Measurements from ENCODE around the gene MYT1. TPM values are rescaled to one million over a fixed set of nuclear protein-coding genes. Genes with fewer than 3 reads are reported as not detected.

The MYT1 gene
- total RNA-seq, 1 donor from 2014 or later: 2.3 TPM

DNA sequence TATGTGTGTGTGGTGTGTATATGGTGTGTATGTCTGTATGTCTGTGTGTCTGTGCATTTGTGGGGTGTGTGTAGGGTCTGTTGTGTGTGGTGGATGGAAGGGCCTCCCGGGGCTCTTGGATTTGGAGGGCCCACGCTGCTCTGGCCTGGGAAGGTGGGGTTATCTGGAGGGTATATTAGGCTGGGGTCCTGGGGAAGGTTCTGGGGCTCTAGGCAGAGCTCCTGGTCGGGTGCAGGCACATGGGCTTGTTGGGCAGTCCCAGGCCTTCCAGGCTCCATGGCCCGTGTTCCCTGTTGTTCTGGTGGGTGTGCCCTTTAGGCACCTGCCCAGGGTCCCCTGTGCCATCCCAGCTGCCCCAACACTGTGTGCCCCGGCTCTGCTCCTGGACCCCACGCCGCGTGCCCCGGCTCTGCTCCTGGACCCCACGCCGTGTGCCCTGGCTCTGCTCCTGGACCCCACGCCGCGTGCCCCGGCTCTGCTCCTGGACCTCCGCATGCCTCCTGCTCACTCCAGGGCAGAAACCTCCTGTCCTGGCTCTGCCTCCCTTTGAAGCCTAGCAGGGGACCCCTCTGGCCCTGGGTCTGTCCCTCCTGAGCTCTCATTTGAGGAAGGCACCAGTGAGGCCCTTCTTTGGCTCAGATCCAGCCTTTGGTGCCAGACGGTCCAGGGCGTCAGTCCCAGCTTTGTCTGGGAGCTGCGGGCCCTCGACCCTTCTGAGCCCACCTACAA is 10.2 kb upstream of the MYT1 start:
- H3K9me3 Mint-ChIP-seq (ENCODE audit: low read depth): no peaks in the 10 kb centered on the region
- TF ChIP-seq, protein P1, sequence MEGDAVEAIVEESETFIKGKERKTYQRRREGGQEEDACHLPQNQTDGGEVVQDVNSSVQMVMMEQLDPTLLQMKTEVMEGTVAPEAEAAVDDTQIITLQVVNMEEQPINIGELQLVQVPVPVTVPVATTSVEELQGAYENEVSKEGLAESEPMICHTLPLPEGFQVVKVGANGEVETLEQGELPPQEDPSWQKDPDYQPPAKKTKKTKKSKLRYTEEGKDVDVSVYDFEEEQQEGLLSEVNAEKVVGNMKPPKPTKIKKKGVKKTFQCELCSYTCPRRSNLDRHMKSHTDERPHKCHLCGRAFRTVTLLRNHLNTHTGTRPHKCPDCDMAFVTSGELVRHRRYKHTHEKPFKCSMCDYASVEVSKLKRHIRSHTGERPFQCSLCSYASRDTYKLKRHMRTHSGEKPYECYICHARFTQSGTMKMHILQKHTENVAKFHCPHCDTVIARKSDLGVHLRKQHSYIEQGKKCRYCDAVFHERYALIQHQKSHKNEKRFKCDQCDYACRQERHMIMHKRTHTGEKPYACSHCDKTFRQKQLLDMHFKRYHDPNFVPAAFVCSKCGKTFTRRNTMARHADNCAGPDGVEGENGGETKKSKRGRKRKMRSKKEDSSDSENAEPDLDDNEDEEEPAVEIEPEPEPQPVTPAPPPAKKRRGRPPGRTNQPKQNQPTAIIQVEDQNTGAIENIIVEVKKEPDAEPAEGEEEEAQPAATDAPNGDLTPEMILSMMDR (IDR thresholded peaks at IDR 0.05; ENCODE audit: unreplicated experiment): no peak
- peaks cover 7% of the 10 kb centered on the region for H3K27me3 Mint-ChIP-seq
- no peaks in the 10 kb centered on the region for H3K36me3 Mint-ChIP-seq (ENCODE audit: insufficient read depth)
- no peak overlapping the region for H3K27ac Mint-ChIP-seq
- DNase-seq (ENCODE audit: low spot score, unreplicated experiment): no peak
- H3K4me3 Mint-ChIP-seq (ENCODE audit: low read depth): no peak overlapping the region
- H3K4me1 Mint-ChIP-seq (ENCODE audit: low read depth): no peaks in the 10 kb centered on the region

DNA sequence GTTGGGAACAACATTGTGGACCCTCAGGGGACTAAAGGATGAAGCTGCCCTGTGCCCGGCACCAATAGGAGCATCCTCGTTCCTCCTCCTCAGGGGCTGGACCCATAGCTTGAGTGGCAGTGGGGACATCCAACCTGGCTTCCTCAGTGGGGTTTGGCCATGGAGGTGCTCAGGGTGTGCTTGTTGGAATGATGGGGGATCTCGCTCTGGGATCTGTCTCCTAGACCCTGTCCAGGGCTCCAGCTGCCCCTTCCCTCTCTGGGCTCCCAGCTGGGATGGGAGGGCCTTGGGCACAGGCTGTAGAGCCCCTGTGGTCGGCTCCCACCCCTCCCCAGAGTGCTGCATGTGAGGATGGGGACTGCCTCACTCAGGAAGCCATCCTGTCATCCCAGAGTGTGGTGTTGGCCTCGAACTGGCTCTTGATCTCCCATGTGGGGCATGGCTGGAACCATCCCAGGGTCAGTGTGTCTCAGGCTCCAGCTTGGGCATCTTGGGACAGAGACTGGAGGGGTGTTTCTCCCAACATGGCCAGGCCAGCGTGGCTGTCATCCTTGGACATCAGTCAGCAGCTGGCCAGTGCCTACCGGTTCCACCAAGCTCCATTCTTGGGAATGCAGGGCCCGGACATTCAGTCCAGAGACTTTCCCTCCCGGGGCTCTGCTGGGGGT is 9.5 kb upstream of the MYT1 start:
- DNase-seq (ENCODE audit: low spot score, unreplicated experiment): no peak
- no peak overlapping the region for H3K27ac Mint-ChIP-seq

DNA sequence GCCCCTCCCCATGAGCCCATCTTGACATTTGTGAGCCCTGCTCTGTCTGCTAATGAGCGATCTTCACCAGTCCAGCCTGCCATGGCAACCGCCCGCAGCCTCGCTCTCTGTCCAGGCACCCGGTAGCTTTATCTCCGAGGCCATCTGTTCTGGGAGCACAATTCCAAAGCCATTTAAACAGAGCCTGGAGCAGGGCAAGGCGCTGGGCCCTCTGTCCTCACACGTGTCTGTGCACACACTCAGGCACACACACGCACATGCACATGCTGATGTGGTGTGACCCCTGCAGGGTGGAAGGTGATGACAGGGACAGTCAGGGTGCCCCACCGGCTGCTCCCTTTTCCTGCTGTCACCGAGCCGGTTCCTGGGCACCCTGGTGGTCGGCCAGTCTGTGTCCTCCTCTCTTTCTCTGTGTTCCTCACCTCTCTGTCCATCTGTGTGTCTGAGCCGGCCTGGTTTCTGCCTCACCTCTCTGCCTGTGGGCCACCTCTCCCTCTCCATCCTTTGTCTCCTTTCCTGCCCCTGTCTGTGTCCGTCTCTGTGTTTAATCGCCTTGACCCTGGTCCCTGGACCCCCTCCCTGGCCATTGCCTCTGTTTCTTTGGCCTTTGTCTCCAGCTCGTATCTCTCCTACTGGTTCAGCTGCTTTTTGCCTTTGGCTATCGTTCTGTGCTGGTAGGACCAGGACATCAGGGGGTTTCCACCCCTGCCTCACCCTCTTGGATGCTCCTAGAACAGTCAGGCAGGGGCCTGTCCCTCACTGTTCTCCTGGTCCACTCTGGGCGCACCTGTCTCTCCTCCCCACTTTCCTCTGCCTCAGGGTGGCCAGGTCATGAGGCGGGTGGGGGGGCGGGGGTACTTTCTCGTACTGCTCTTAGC is 8.8 kb upstream of the MYT1 start:
- DNase-seq (ENCODE audit: low spot score, unreplicated experiment): no peak
- Mint-ChIP-seq H3K4me1 (ENCODE audit: low read depth) (no peaks in the 10 kb centered on the region), H3K27ac (no peak overlapping the region), H3K36me3 (ENCODE audit: insufficient read depth) (no peaks in the 10 kb centered on the region), H3K4me3 (ENCODE audit: low read depth) (no peak overlapping the region), H3K9me3 (ENCODE audit: low read depth) (no peaks in the 10 kb centered on the region), H3K27me3 (peaks cover 19% of the 10 kb centered on the region)
- TF ChIP-seq, protein P1 (IDR thresholded peaks at IDR 0.05; ENCODE audit: unreplicated experiment): no peak

More for the DNA sequence above, 9.5 kb upstream of the MYT1 start:
- H3K36me3 Mint-ChIP-seq (ENCODE audit: insufficient read depth): no peaks in the 10 kb centered on the region
- H3K27me3 Mint-ChIP-seq: peaks cover 12% of the 10 kb centered on the region
- no peaks in the 10 kb centered on the region for H3K9me3 Mint-ChIP-seq (ENCODE audit: low read depth)
- no peak overlapping the region for H3K4me3 Mint-ChIP-seq (ENCODE audit: low read depth)
- TF ChIP-seq, protein P1 (IDR thresholded peaks at IDR 0.05; ENCODE audit: unreplicated experiment): no peak
- H3K4me1 Mint-ChIP-seq (ENCODE audit: low read depth): no peaks in the 10 kb centered on the region

DNA sequence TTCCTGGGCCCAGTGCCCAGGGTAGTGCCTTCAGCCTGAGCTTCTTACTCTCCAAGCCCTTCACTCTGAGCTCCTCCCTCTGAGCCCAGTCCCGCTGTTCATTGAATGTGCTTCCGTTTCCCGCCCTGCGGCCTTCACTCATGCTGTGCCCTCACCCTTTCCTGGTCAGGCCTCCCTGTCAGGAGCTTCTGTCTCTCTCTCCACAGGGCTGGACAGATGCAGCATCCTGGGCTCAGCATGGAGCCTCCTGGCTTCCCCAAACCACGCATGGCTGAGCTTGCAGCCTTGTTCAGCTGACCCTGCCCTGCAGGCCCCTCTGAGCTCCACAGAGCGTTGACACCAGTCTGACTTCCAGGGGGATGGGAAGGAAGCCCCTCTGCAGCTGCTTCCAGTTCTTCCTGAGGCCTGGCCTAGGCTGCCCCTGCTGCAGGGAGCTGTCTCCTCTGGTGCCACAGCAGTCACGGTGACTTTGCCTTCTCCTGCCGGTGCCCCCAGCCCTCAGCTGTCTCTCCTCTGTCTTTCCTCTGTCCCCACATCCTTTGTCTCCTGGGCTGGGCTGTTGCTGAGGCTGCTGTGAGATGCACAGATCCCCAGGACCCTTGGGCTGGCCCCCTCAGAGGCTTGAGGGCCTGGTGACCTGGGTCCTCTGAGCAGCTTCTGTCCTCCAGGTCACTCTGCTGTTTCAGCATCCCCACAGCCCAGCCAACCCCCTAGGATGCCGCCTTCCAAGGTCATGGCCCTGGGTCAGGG is 7.9 kb upstream of the MYT1 start:
- TF ChIP-seq, protein P1 (IDR thresholded peaks at IDR 0.05; ENCODE audit: unreplicated experiment): no peak
- Mint-ChIP-seq H3K36me3 (ENCODE audit: insufficient read depth) (no peaks in the 10 kb centered on the region), H3K27ac (no peak overlapping the region), H3K27me3 (peaks cover 27% of the 10 kb centered on the region), H3K9me3 (ENCODE audit: low read depth) (no peaks in the 10 kb centered on the region), H3K4me3 (ENCODE audit: low read depth) (no peak overlapping the region), H3K4me1 (ENCODE audit: low read depth) (no peaks in the 10 kb centered on the region)
- DNase-seq (ENCODE audit: low spot score, unreplicated experiment): no peak

Data from progenitor cell of endocrine pancreas (in vitro differentiated cells).